DND-41 (cell line): ENCODE measurements around the gene AIF1L.
"Not testable (repeated sequence)": the region's sequence is repeated elsewhere in the genome, so short reads cannot be mapped to it uniquely, and the experiment has no call there.

Experiments used
- ATAC-seq: fragments of 200-7000 bp; cut with Tn5 transposase; 3 replicates; pipeline ENCODE4 v1.9.1; 2021; ENCODE audit warnings: low read depth; ENCODE audit not compliant: insufficient read depth
- DNase-seq: peaks from one replicate; pipeline ENCODE4 v3.0.0-alpha.2; 2020
- H2AFZ ChIP-seq: 2 replicates; pipeline ENCODE4 v1.6.0; 2012; ENCODE audit warnings: low read depth, low read length
- H3K27ac ChIP-seq: 2 replicates; pipeline ENCODE4 v1.5.1; 2012; ENCODE audit warnings: low read length, inconsistent platforms
- H3K27me3 ChIP-seq: fragments of 200-600 bp; sonication (generic); 2 replicates; pipeline ENCODE4 v1.6.0; 2012; ENCODE audit warnings: low read length, mild to moderate bottlenecking, inconsistent platforms; ENCODE audit not compliant: insufficient read depth, poor library complexity
- H3K36me3 ChIP-seq: 2 replicates; pipeline ENCODE4 v1.5.1; 2012; ENCODE audit warnings: low read length, inconsistent platforms; ENCODE audit not compliant: insufficient read depth
- H3K4me1 ChIP-seq: 2 replicates; pipeline ENCODE4 v1.5.1; 2012; ENCODE audit warnings: mild to moderate bottlenecking, low read length; ENCODE audit not compliant: insufficient read depth
- H3K4me2 ChIP-seq: 2 replicates; pipeline ENCODE4 v1.6.0; 2012; ENCODE audit warnings: mild to moderate bottlenecking, moderate library complexity, low read length, inconsistent platforms; ENCODE audit not compliant: insufficient read depth
- H3K4me3 ChIP-seq, 2 experiments: fragments of 200-600 bp in 1 of 2; shearing (Covaris generic) in 1 of 2; 2 replicates each; pipeline ENCODE4 v1.5.1; 2012 to 2016; ENCODE audit warnings: inconsistent platforms in 2 of 2, low read length in 2 of 2, mild to moderate bottlenecking in 2 of 2, low read depth in 1 of 2, moderate library complexity in 1 of 2
- H3K79me2 ChIP-seq: 2 replicates; pipeline ENCODE4 v1.6.0; 2012; ENCODE audit warnings: low read length, inconsistent platforms; ENCODE audit not compliant: insufficient read depth
- H3K9ac ChIP-seq: 2 replicates; pipeline ENCODE4 v1.6.0; 2012; ENCODE audit warnings: low read depth, mild to moderate bottlenecking, inconsistent platforms, low read length, moderate library complexity
- H3K9me3 ChIP-seq: 2 replicates; pipeline ENCODE4 v1.5.1; 2012; ENCODE audit warnings: low read length, moderate library complexity, mild to moderate bottlenecking, inconsistent platforms; ENCODE audit not compliant: insufficient read depth, severe bottlenecking
- H4K20me1 ChIP-seq: 2 replicates; pipeline ENCODE4 v1.6.0; 2012; ENCODE audit warnings: low read length; ENCODE audit not compliant: insufficient read depth
- CTCF ChIP-seq: IDR thresholded peaks from 2 replicates; pipeline ENCODE4 v1.5.1; 2012; ENCODE audit warnings: borderline replicate concordance, low read length, moderate library complexity, mild to moderate bottlenecking; ENCODE audit not compliant: poor library complexity, severe bottlenecking; ENCODE audit errors: extremely low read depth
- EZH2 ChIP-seq: IDR thresholded peaks from 3 replicates; pipeline ENCODE4 v1.6.1; 2012; ENCODE audit warnings: borderline replicate concordance, low read depth, mild to moderate bottlenecking, moderate library complexity, low read length, inconsistent platforms; ENCODE audit not compliant: severe bottlenecking

AIF1L gene

DNA sequence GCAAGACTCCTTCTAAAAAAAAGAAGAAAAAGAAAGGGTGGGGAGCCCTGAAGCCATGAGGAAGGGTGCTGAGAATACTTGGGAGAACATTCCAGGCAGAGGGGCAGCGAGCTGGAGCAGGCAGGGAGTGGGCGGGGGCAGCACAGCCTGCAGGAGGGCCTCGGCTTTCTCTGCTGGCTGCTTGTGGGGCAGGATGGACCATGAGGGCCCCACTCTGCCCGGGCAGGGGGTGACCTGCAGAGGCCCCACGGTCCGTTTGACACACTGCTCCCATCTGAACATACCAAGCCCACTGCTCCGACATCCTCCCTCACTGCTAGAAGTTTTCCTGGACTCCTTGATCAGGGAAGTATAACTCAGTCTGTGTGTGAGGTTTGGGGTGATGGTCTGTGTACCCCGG is 17.3 kb downstream of the AIF1L start:
- ATAC-seq (no peak), DNase-seq (no peak)
- Histone ChIP-seq H3K9me3 (no peaks in the 10 kb centered on the region), H3K79me2 (no peaks in the 10 kb centered on the region), H3K27me3 (no peaks in the 10 kb centered on the region), H3K4me3 (no peak overlapping the region), H3K4me2 (no peak overlapping the region), H3K36me3 (no peaks in the 10 kb centered on the region), H2AFZ (no peak overlapping the region), H4K20me1 (no peaks in the 10 kb centered on the region), H3K9ac (no peak overlapping the region), H3K27ac (no peak overlapping the region), H3K4me1 (no peaks in the 10 kb centered on the region)
- TF ChIP-seq EZH2 (no peak), CTCF (no peak)

- no peak overlapping the region for H3K4me2 ChIP-seq
- H3K36me3 ChIP-seq = no peaks in the 10 kb centered on the region
- H3K4me1 ChIP-seq = no peaks in the 10 kb centered on the region
- H3K9me3 ChIP-seq = no peaks in the 10 kb centered on the region
- H2AFZ ChIP-seq = no peak overlapping the region
- no peaks in the 10 kb centered on the region for H3K79me2 ChIP-seq
- TF ChIP-seq CTCF (no peak), EZH2 (no peak)
- no peak overlapping the region for H3K9ac ChIP-seq
- DNase-seq (no peak), ATAC-seq (no peak)
- H3K4me3 ChIP-seq = no peak overlapping the region
- no peak overlapping the region for H3K27ac ChIP-seq
- H4K20me1 ChIP-seq = no peaks in the 10 kb centered on the region
- no peaks in the 10 kb centered on the region for H3K27me3 ChIP-seq
Observed at GRCh38 chr9:131114084-131114535, 17.8 kb downstream of the AIF1L start.

- not testable (repeated sequence) for H3K4me1 ChIP-seq, H4K20me1 ChIP-seq, H3K36me3 ChIP-seq, H3K27ac ChIP-seq, H3K9me3 ChIP-seq, H3K79me2 ChIP-seq, H2AFZ ChIP-seq, H3K9ac ChIP-seq, H3K4me3 ChIP-seq, DNase-seq, ATAC-seq, H3K4me2 ChIP-seq, H3K27me3 ChIP-seq
Observed at GRCh38 chr9:131115360-131115742, 19.0 kb downstream of the AIF1L start.

- Histone ChIP-seq H3K9ac (no peak overlapping the region), H3K27ac (no peak overlapping the region), H3K79me2 (no peaks in the 10 kb centered on the region), H3K9me3 (no peaks in the 10 kb centered on the region), H3K4me3 (no peak overlapping the region), H2AFZ (no peak overlapping the region), H3K36me3 (no peaks in the 10 kb centered on the region), H4K20me1 (no peaks in the 10 kb centered on the region), H3K27me3 (no peaks in the 10 kb centered on the region), H3K4me2 (no peak overlapping the region), H3K4me1 (no peaks in the 10 kb centered on the region)
- no peak for TF ChIP-seq CTCF
- TF ChIP-seq EZH2 = no peak
- DNase-seq = no peak
- ATAC-seq = no peak
Observed at GRCh38 chr9:131116281-131117120, 20.2 kb downstream of the AIF1L start.
